NT2/D1 (cell line): ENCODE measurements around the gene NTRK3.

Source experiments
- SUZ12 ChIP-seq: IDR thresholded peaks from 2 replicates; pipeline ENCODE4 v1.6.1; 2011; ENCODE audit not compliant: insufficient read length, insufficient read depth; ENCODE audit errors: extremely low read depth
- YY1 ChIP-seq: IDR thresholded peaks from 2 replicates; pipeline ENCODE4 v1.6.1; 2011; ENCODE audit not compliant: insufficient read length, insufficient read depth

- TF ChIP-seq SUZ12 (no peak), YY1 (no peak)
Observed at GRCh38 chr15:88177451-88177850, 79.1 kb downstream of the NTRK3 start.
